NCI-H146 treated with DMSO at 0.1 percent for 48 hours (cell line): ENCODE measurements around the gene CELF1.

ENCODE experiments used
- DNase-seq: peaks from one replicate; lab custom pipeline; 2025; ENCODE audit not compliant: unreplicated experiment; lab: John Stamatoyannopoulos, UW

The CELF1 gene

DNA sequence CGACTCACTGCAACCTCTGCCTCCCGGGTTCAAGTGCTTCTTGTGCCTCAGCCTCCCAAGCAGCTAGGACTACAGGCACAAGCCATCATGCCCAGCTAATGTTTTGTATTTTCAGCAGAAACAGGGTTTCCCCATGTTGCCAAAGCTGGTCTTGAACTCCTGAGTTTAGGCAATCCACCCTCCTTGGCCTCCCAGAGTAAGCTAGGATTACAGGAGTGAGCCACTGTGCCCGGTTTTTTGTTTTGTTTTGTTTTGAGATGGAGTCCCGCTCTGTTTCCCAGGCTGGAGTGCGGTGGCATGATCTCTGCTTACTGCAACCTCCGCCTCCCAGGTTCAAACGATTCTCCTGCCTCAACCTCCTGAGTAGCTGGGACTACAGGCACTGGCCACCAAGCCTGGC is 41.0 kb downstream of the CELF1 start:
- DNase-seq: no peak

- no peak for DNase-seq
Measured at GRCh38 chr11:47510209-47510608, 42.7 kb downstream of the CELF1 start.

GRCh38 chr11:47509077-47509536 is 43.8 kb downstream of the CELF1 start:
- DNase-seq: no peak

DNA sequence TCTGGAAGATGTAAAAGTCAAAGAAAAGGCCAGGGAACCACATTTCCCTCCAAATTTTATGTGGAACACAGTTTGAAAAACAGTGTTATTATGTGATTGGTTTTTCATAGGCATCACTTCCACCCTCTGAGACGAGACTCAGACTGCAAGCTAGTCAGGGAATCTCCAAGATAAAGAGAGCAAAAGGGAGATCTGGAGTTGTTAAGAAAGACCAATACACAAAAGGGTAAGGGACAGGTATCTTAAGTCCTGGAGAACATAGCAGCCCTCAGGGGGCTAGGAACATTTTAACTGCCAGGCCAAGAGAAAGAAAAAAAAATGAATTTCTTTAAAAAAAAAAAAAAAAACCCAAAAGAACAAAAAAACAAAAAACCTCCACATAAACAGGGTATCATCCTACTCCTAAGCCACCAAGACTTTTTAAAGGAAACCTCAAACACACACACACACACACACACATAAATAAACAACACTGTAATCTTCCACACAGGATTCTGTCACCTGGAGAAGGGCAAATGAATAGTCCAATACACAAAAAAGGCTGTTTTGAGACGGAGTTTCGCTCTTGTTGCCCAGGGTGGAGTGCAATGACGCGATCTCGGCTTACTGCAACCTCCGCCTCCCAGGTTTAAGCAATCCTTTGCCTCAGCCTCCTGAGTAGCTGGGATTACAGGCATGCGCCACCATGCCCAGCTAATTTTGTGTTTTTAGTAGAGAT is 44.5 kb downstream of the CELF1 start:
- no peak for DNase-seq

DNA sequence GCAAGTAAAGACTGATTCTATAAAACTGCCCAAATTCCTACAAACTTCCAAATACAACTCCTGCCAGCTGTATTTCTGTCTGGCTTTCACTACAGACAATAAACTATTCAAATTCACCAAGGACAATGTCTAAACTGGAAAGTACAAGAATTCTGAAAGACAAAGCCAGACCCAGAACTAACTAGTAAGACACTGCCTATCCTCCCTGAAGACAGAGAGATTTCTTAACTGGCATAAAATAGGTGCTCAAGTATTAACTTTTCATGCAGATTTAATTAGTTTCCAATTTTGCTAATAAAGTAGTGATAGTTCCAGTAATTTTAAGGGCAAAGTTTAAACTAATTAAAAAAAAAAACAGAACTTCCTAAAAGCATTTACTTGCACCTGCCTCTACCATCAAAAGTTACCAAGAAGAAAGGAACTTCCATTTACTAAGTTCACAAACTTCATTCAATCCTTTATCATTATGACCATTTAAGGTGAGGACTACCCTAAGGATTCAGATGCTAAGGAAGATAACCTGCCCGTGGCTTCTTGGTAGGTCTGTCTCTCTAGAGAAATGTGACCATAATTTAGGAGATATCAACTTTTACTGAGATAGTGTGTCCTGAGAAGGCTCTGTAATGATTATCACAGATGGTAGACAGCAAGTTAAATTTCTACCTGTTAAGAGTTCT is 45.2 kb downstream of the CELF1 start:
- DNase-seq: no peak

GRCh38 chr11:47506795-47507562 is 46.0 kb downstream of the CELF1 start:
- DNase-seq: no peak

- DNase-seq: no peak
Measured at GRCh38 chr11:47506373-47506772, 46.6 kb downstream of the CELF1 start.

DNA sequence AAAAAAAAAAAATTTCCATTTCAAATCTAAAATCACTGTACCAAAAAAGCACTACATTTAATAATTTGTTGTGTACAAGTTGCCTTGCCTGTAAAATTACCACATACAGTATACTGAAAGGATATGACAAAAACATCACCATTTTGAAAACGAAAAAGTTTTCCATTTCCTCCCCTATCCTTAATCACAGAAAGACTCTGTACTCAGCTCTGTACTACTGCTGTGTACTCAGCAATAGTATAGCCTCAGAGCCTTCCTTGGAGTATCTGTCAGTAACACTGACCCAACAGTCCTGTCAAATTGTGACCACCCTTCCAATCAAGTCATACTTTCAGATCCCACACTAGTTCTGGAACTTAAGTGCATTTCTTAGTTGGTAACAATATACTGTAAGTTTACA is 48.0 kb downstream of the CELF1 start:
- no peak for DNase-seq

GRCh38 chr11:47503227-47503626 is 49.7 kb downstream of the CELF1 start:
- no peak for DNase-seq

GRCh38 chr11:47502767-47503166 is 50.2 kb downstream of the CELF1 start:
- DNase-seq: no peak

- no peak for DNase-seq
Measured at GRCh38 chr11:47501101-47501500, 51.8 kb downstream of the CELF1 start.

GRCh38 chr11:47500121-47500520 is 52.8 kb downstream of the CELF1 start:
- no peak for DNase-seq

DNA sequence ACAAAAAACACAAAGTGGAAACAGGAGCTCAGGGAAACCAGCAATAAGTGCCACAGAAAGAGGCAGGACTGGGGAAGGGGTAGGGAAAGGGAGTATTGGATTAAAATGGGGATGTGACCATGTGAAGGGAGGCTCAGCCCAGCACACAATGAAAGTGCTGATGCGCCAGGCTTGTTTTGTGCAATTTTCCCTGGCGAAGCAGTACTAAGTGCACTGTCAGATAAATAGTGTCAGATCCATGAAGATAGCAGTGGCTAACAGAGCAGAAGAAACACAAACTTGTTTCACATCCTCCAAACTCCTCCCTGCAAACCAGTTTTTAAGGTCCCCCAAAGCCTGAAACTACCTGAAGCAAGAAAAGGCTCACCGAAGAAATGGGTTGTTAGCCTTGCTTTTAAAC is 53.3 kb downstream of the CELF1 start:
- DNase-seq: no peak

DNA sequence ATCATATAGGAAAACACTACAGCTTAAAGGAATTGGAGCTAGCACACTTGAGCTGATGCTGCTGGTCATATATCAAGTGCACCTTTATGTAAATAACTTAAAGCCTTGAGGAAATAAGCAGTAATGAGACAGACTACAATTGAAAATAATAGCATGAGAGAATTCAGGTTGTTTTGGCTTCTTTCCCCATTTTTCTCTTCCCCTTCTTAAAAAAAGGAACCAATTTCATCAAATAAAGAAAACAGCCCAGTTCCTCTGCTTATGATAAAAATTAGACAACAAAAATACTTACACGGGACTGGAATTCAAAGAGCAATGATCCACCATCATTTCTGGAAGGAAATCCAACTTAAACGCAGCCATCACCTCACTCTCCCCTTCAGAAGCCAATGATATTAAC is 53.8 kb downstream of the CELF1 start:
- DNase-seq: no peak

- DNase-seq: no peak
Measured at GRCh38 chr11:47498584-47499152, 54.3 kb downstream of the CELF1 start.

GRCh38 chr11:47498149-47498548 is 54.8 kb downstream of the CELF1 start:
- DNase-seq: no peak

DNA sequence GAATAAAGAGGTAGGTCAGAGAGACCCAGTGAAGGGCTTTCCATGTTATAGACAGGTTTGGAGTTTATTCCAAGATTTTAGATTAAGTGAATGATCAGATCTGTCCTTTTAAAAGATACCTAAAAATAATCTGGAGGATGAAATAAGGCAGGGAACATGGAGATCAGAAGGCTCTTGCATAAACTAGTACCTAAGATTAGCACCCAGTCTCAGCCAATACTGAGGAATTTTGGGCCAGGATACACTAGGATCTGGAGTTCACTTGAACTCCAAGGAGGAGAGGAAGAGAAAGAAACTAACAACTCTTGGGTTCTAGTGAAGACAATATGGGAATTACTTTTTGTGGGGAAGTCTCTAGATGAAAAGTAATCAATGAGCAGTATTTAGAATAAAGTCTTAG is 56.1 kb downstream of the CELF1 start:
- DNase-seq: no peak

GRCh38 chr11:47495856-47496217 is 57.1 kb downstream of the CELF1 start:
- DNase-seq: no peak

- no peak for DNase-seq
Measured at GRCh38 chr11:47495011-47495855, 57.7 kb downstream of the CELF1 start.

DNA sequence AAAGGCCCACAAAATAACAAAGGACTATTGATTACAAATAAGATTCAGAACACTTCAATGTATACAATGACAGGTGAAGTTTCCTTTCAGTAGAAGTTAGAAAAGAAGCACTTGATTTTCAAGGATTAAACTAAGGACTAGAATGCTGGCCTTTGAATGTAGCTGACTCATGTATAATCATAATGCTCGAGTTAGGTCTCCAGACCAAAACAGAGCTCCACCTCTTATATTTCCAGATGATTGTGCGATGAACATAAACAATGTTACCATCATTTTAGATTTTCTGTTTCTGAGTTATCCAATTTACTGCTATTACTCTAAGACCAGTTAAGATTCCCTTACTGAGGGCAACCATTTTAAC is 63.6 kb downstream of the CELF1 start:
- DNase-seq: no peak
